UCSD-AML1 (cell line): ENCODE data around the gene UPF2.
"Not testable (repeated sequence)": the region's sequence is repeated elsewhere in the genome, so short reads cannot be mapped to it uniquely, and the experiment has no call there.

ENCODE experiments used
- DNase-seq: peaks from one replicate; lab custom pipeline; 2025; ENCODE audit not compliant: unreplicated experiment; lab: John Stamatoyannopoulos, UW

The UPF2 gene

GRCh38 chr10:11975795-11976194 is 66.8 kb downstream of the UPF2 start:
- no peak for DNase-seq

- DNase-seq = not testable (repeated sequence)
Observed at GRCh38 chr10:11972523-11972922, 70.1 kb downstream of the UPF2 start.

GRCh38 chr10:11962176-11962575 is 80.4 kb downstream of the UPF2 start:
- no peak for DNase-seq

- DNase-seq = no peak
Observed at GRCh38 chr10:11961771-11962170, 80.8 kb downstream of the UPF2 start.

- no peak for DNase-seq
Observed at GRCh38 chr10:11959966-11960365, 82.6 kb downstream of the UPF2 start.

- DNase-seq = no peak
Observed at GRCh38 chr10:11958956-11959355, 83.7 kb downstream of the UPF2 start.

GRCh38 chr10:11951695-11952094 is 90.9 kb downstream of the UPF2 start:
- DNase-seq = no peak

GRCh38 chr10:11950325-11951018 is 92.1 kb downstream of the UPF2 start:
- no peak for DNase-seq

- no peak for DNase-seq
Observed at GRCh38 chr10:11949152-11949551, 93.5 kb downstream of the UPF2 start.

GRCh38 chr10:11946652-11947051 is 96.0 kb downstream of the UPF2 start:
- no peak for DNase-seq

GRCh38 chr10:11936389-11937152 is 106.0 kb downstream of the UPF2 start:
- no peak for DNase-seq

GRCh38 chr10:11934262-11934661 is 108.3 kb downstream of the UPF2 start:
- no peak for DNase-seq

GRCh38 chr10:11933577-11934223 is 108.9 kb downstream of the UPF2 start:
- no peak for DNase-seq

- DNase-seq = no peak
Observed at GRCh38 chr10:11931038-11931437, 111.6 kb downstream of the UPF2 start.

- no peak for DNase-seq
Observed at GRCh38 chr10:11930312-11930978, 112.2 kb downstream of the UPF2 start.

GRCh38 chr10:11927746-11928145 is 114.9 kb downstream of the UPF2 start:
- no peak for DNase-seq

- DNase-seq = peak; percentile 62
Observed at GRCh38 chr10:11921800-11922392, 120.7 kb downstream of the UPF2 start.

- DNase-seq = no peak
Observed at GRCh38 chr10:11919271-11919670, 123.3 kb downstream of the UPF2 start.

GRCh38 chr10:11918384-11918783 is 124.2 kb downstream of the UPF2 start:
- no peak for DNase-seq

- no peak for DNase-seq
Observed at GRCh38 chr10:11913079-11913641, 129.4 kb downstream of the UPF2 start.

- DNase-seq = no peak
Observed at GRCh38 chr10:11910102-11910501, 132.5 kb downstream of the UPF2 start.
